OCI-LY7 (cell line): ENCODE data around the gene COL23A1. TPM values are rescaled to one million over a fixed set of nuclear protein-coding genes. Genes with fewer than 3 reads are reported as not detected.

Source experiments
- BruUV-seq: library from RNA; stranded (reverse); fragments of 400-500 nt; replicated peaks from 2 replicates; lab custom pipeline; 2021; lab: Mats Ljungman, UMichigan
- CTCF ChIA-PET: fragments of 300-600 bp; sonication (Branson Sonifier 250); formaldehyde crosslinking; loops from one replicate; lab custom pipeline; 2022; ENCODE audit warnings: antibody characterized with exemption; ENCODE audit not compliant: unreplicated experiment; lab: Charles Lee
- POLR2A ChIA-PET: fragments of 300-600 bp; sonication (Branson Sonifier 250); formaldehyde crosslinking; loops from one replicate; lab custom pipeline; 2022; ENCODE audit warnings: antibody characterized with exemption; lab: Charles Lee
- DNase-seq: peaks from one replicate; pipeline ENCODE4 v3.0.0-alpha.2; 2015; ENCODE audit warnings: low spot score
- H2AFZ ChIP-seq: fragments of 200-600 bp; sonication (generic), shearing (Covaris generic); 2 replicates; pipeline ENCODE4 v1.6.1; 2014; ENCODE audit warnings: mild to moderate bottlenecking, antibody characterized with exemption, low read length, moderate library complexity
- H3K27ac ChIP-seq: fragments of 200-600 bp; sonication (generic); 2 replicates; pipeline ENCODE4 v1.5.1; 2014; ENCODE audit warnings: mixed run types, low read depth, mild to moderate bottlenecking, moderate library complexity, low read length, inconsistent platforms; ENCODE audit not compliant: poor library complexity, severe bottlenecking
- H3K36me3 ChIP-seq: fragments of 200-600 bp; sonication (generic); 2 replicates; pipeline ENCODE4 v1.6.1; 2014; ENCODE audit warnings: mild to moderate bottlenecking, antibody characterized with exemption, low read length, moderate library complexity, mixed read lengths; ENCODE audit not compliant: insufficient read depth
- H3K4me1 ChIP-seq: fragments of 200-600 bp; sonication (generic); 2 replicates; pipeline ENCODE4 v1.5.1; 2014; ENCODE audit warnings: mild to moderate bottlenecking, low read length; ENCODE audit not compliant: insufficient read depth, poor library complexity, severe bottlenecking
- H3K4me2 ChIP-seq: fragments of 200-600 bp; sonication (generic); 2 replicates; pipeline ENCODE4 v1.6.1; 2014; ENCODE audit warnings: mild to moderate bottlenecking, low read length
- H3K4me3 ChIP-seq: fragments of 200-600 bp; sonication (generic); 2 replicates; pipeline ENCODE4 v1.5.1; 2014; ENCODE audit warnings: mild to moderate bottlenecking, low read depth, low read length; ENCODE audit not compliant: poor library complexity, severe bottlenecking
- H3K79me2 ChIP-seq: fragments of 200-600 bp; sonication (generic); 2 replicates; pipeline ENCODE4 v1.6.1; 2016; ENCODE audit warnings: low read depth, mild to moderate bottlenecking, low read length, moderate library complexity, mixed read lengths; ENCODE audit not compliant: insufficient read depth
- H3K9me2 ChIP-seq: fragments of 200-600 bp; sonication (generic); 2 replicates; pipeline ENCODE4 v1.6.1; 2016; ENCODE audit warnings: mild to moderate bottlenecking, low read length, mixed read lengths; ENCODE audit not compliant: insufficient read depth
- H3K9me3 ChIP-seq: fragments of 200-600 bp; sonication (generic); 2 replicates; pipeline ENCODE4 v1.6.1; 2014; ENCODE audit warnings: mild to moderate bottlenecking, mixed run types, low read length, mixed read lengths
- H4K20me1 ChIP-seq: fragments of 200-600 bp; sonication (generic); 2 replicates; pipeline ENCODE4 v1.6.1; 2014; ENCODE audit warnings: mild to moderate bottlenecking, antibody characterized with exemption, low read length, moderate library complexity, mixed read lengths; ENCODE audit not compliant: insufficient read depth
- EZH2phosphoT487 ChIP-seq: fragments of 200-600 bp; sonication (generic); IDR thresholded peaks from 2 replicates; pipeline ENCODE4 v1.6.1; 2018; ENCODE audit warnings: low read depth, borderline replicate concordance, mild to moderate bottlenecking, mixed run types, antibody characterized with exemption, low read length, moderate library complexity, mixed read lengths
- intact Hi-C: fragments of 100-400 bp; cut with micrococcal nuclease; formaldehyde crosslinking; loops from one replicate; pipeline ENCODE4 v1.10.0; 2022; ENCODE audit not compliant: unreplicated experiment
- total RNA-seq, 2 experiments: library from RNA; depleted of rRNA in 1 of 2; stranded (reverse); fragments of >200 nt in 1 of 2; shearing (Covaris generic) in 1 of 2; gene quantifications; 2 replicates each; pipeline ENCODE4 v1.2.3, GENCODE V29; 2014 to 2022
- TF ChIP-seq, protein P1 (sequence below): fragments of 200-600 bp; sonication (generic); conservative IDR thresholded peaks from 2 replicates; pipeline ENCODE4 v1.5.1; 2014; ENCODE audit warnings: mild to moderate bottlenecking, antibody characterized with exemption, low read length, moderate library complexity, mixed read lengths

COL23A1 gene
- total RNA-seq, 2 experiments from 2014 or later: 0.53 TPM; not detected in 1

- H3K79me2 ChIP-seq: no peaks in the 10 kb centered on the region
- peaks cover 27% of the 10 kb centered on the region for H3K9me3 ChIP-seq
- peak overlapping the region; percentile 30 for H3K27ac ChIP-seq
- POLR2A ChIA-PET: no interaction called here
- H3K9me2 ChIP-seq: no peaks in the 10 kb centered on the region
- BruUV-seq: no TSS peak
- no peak for TF ChIP-seq EZH2phosphoT487
- TF ChIP-seq, protein P1, sequence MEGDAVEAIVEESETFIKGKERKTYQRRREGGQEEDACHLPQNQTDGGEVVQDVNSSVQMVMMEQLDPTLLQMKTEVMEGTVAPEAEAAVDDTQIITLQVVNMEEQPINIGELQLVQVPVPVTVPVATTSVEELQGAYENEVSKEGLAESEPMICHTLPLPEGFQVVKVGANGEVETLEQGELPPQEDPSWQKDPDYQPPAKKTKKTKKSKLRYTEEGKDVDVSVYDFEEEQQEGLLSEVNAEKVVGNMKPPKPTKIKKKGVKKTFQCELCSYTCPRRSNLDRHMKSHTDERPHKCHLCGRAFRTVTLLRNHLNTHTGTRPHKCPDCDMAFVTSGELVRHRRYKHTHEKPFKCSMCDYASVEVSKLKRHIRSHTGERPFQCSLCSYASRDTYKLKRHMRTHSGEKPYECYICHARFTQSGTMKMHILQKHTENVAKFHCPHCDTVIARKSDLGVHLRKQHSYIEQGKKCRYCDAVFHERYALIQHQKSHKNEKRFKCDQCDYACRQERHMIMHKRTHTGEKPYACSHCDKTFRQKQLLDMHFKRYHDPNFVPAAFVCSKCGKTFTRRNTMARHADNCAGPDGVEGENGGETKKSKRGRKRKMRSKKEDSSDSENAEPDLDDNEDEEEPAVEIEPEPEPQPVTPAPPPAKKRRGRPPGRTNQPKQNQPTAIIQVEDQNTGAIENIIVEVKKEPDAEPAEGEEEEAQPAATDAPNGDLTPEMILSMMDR: no peak
- H3K4me3 ChIP-seq: no peak overlapping the region
- H3K4me2 ChIP-seq: no peak overlapping the region
- no peaks in the 10 kb centered on the region for H3K4me1 ChIP-seq
- no peak for DNase-seq
- H2AFZ ChIP-seq: no peak overlapping the region
- intact Hi-C loops: no loop called here
- no peaks in the 10 kb centered on the region for H4K20me1 ChIP-seq
- H3K36me3 ChIP-seq: no peaks in the 10 kb centered on the region
- CTCF ChIA-PET: no interaction called here
These were observed 288.6 kb downstream of the COL23A1 start for GRCh38 chr5:178301641-178302040.

DNA sequence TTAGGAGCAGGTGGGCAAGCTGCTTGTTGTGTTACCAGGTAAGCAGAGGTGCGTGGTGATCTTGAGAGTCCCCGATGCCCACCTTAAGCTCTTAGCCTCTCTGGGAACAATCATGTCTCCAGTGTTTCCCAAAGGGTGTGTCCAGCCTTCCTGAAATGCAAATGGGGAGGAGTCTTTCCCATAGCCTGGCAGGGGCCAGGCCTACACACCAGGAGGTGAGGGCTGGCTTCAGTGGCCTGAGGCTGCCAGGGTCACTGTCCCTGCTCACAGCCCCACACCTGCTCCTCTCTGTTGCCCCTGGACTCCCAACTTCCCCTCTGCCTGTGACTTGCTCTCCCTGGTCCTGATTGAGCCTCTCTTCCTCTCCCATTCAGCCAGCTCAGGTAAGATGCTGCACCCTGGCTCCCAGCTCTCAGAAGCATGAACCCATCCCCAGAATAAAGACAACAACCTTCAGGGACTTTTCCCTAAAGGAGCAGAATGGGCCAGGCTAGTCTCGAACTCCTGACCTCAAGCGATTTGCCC lies 291.8 kb downstream of the COL23A1 start:
- Histone ChIP-seq H3K4me3 (no peak overlapping the region), H3K27ac (no peak overlapping the region), H2AFZ (no peak overlapping the region), H3K9me3 (peaks cover 23% of the 10 kb centered on the region), H3K36me3 (no peaks in the 10 kb centered on the region), H3K4me2 (no peak overlapping the region), H4K20me1 (no peaks in the 10 kb centered on the region), H3K79me2 (no peaks in the 10 kb centered on the region), H3K9me2 (no peaks in the 10 kb centered on the region), H3K4me1 (no peaks in the 10 kb centered on the region)
- POLR2A ChIA-PET: no interaction called here
- no TSS peak for BruUV-seq
- no peak for TF ChIP-seq EZH2phosphoT487
- TF ChIP-seq, protein P1: no peak
- CTCF ChIA-PET: no interaction called here
- DNase-seq: no peak
- intact Hi-C loops: no loop called here

DNA sequence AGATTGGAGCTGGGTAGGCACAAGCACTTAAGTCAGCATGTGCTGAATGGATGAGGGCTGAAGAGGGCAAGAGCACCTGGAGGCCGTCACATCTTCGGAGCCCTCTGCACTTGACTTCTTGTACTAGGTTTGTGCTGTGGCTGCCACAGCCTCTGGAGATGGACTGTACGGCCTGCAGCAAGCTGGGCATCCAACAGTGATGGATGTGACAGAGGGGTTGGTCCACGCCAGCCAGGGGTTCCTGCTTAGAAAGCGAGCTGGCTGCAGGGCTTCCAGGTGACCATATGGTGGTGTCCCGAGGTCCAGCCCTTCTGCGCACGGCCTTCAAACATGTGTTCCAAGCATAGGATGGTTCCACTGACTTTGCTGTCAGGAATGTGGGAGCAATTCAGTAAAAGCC lies 292.4 kb downstream of the COL23A1 start:
- no peak overlapping the region for H3K4me3 ChIP-seq
- H3K79me2 ChIP-seq: no peaks in the 10 kb centered on the region
- intact Hi-C loops: no loop called here
- no peaks in the 10 kb centered on the region for H4K20me1 ChIP-seq
- DNase-seq: no peak
- no peaks in the 10 kb centered on the region for H3K4me1 ChIP-seq
- H3K9me2 ChIP-seq: no peaks in the 10 kb centered on the region
- no peak overlapping the region for H3K27ac ChIP-seq
- ChIA-PET CTCF (no interaction called here), POLR2A (no interaction called here)
- no TSS peak for BruUV-seq
- H3K9me3 ChIP-seq: peaks cover 17% of the 10 kb centered on the region
- no peaks in the 10 kb centered on the region for H3K36me3 ChIP-seq
- no peak for TF ChIP-seq EZH2phosphoT487
- TF ChIP-seq, protein P1: no peak
- H3K4me2 ChIP-seq: no peak overlapping the region
- no peak overlapping the region for H2AFZ ChIP-seq
